ENCODE measurements around the gene ABCG5.

DNA sequence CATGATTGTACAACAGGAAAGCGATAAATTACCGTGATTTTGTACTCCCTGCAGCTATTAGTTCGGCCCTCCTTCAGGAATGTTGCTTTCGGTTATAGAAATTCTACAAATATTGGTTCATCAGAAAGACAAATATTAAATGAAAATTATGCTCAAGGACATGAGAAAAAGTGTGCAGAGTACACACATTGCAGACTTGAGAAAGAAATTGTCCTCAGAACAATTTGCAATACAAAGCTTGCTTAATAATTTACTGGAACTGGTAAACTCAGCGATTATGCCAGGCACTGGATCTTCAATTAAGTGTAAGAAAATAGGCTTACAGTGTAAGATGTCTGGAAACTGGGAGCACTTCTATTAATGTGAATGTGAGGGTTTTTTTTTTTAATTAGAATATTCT is 46.0 kb upstream of the ABCG5 start:
- TF ChIP-seq, protein P1, sequence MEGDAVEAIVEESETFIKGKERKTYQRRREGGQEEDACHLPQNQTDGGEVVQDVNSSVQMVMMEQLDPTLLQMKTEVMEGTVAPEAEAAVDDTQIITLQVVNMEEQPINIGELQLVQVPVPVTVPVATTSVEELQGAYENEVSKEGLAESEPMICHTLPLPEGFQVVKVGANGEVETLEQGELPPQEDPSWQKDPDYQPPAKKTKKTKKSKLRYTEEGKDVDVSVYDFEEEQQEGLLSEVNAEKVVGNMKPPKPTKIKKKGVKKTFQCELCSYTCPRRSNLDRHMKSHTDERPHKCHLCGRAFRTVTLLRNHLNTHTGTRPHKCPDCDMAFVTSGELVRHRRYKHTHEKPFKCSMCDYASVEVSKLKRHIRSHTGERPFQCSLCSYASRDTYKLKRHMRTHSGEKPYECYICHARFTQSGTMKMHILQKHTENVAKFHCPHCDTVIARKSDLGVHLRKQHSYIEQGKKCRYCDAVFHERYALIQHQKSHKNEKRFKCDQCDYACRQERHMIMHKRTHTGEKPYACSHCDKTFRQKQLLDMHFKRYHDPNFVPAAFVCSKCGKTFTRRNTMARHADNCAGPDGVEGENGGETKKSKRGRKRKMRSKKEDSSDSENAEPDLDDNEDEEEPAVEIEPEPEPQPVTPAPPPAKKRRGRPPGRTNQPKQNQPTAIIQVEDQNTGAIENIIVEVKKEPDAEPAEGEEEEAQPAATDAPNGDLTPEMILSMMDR (IDR thresholded peaks at IDR 0.05): no peak
- TF ChIP-seq USF2 (CRISPR knock-in tag; IDR thresholded peaks at IDR 0.05): no peak
- no peak for TF ChIP-seq STAT6 (CRISPR knock-in tag; conservative IDR thresholded peaks at IDR 0.05; ENCODE audit: low read depth)
- no peak for TF ChIP-seq NR1H2 (CRISPR knock-in tag; IDR thresholded peaks at IDR 0.05)
- TF ChIP-seq, protein P2, sequence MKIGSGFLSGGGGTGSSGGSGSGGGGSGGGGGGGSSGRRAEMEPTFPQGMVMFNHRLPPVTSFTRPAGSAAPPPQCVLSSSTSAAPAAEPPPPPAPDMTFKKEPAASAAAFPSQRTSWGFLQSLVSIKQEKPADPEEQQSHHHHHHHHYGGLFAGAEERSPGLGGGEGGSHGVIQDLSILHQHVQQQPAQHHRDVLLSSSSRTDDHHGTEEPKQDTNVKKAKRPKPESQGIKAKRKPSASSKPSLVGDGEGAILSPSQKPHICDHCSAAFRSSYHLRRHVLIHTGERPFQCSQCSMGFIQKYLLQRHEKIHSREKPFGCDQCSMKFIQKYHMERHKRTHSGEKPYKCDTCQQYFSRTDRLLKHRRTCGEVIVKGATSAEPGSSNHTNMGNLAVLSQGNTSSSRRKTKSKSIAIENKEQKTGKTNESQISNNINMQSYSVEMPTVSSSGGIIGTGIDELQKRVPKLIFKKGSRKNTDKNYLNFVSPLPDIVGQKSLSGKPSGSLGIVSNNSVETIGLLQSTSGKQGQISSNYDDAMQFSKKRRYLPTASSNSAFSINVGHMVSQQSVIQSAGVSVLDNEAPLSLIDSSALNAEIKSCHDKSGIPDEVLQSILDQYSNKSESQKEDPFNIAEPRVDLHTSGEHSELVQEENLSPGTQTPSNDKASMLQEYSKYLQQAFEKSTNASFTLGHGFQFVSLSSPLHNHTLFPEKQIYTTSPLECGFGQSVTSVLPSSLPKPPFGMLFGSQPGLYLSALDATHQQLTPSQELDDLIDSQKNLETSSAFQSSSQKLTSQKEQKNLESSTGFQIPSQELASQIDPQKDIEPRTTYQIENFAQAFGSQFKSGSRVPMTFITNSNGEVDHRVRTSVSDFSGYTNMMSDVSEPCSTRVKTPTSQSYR (CRISPR knock-in tag; IDR thresholded peaks at IDR 0.05): no peak
- no peak for TF ChIP-seq FOXJ3 (CRISPR knock-in tag; IDR thresholded peaks at IDR 0.05; ENCODE audit: borderline replicate concordance)
- TF ChIP-seq ATF3 (CRISPR knock-in tag; conservative IDR thresholded peaks at IDR 0.05): no peak
- TF ChIP-seq TEAD1 (CRISPR knock-in tag; IDR thresholded peaks at IDR 0.05): no peak
- no peak for TF ChIP-seq KAT7 (CRISPR knock-in tag; IDR thresholded peaks at IDR 0.05; ENCODE audit: borderline replicate concordance)
- no peak for TF ChIP-seq NFE2L1 (CRISPR knock-in tag; IDR thresholded peaks at IDR 0.05)
- TF ChIP-seq E2F4 (CRISPR knock-in tag; IDR thresholded peaks at IDR 0.05; ENCODE audit: borderline replicate concordance, low read depth): no peak
- TF ChIP-seq, protein P3, sequence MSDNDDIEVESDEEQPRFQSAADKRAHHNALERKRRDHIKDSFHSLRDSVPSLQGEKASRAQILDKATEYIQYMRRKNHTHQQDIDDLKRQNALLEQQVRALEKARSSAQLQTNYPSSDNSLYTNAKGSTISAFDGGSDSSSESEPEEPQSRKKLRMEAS (CRISPR knock-in tag; IDR thresholded peaks at IDR 0.05): no peak
- TF ChIP-seq ESRRA (CRISPR knock-in tag; IDR thresholded peaks at IDR 0.05; ENCODE audit: borderline replicate concordance): no peak
